Measurements from ENCODE around the gene DISC1. TPM values are rescaled to one million over a fixed set of nuclear protein-coding genes. Genes with fewer than 3 reads are reported as not detected.

The DISC1 gene
- total RNA-seq, 1 donor from 2014 or later: 12.5 TPM

GRCh38 chr1:231925864-231926263 is 299.3 kb downstream of the DISC1 start:
- Histone ChIP-seq H3K4me3 (ENCODE audit: low read length in 3 of 3) (no peak overlapping the region), H3K27me3 (ENCODE audit: control insufficient read depth in 3 of 3, insufficient read depth in 3 of 3, low read length in 3 of 3) (no peaks in the 10 kb centered on the region), H3K4me1 (ENCODE audit: control insufficient read depth in 3 of 3, insufficient read depth in 3 of 3, low read length in 3 of 3) (peaks cover 5 to 24% (median 10%) of the 10 kb centered on the region in 3 donors), H3K9ac (ENCODE audit: low read depth in 1 of 3, low read length in 3 of 3) (no peak overlapping the region), H3K36me3 (ENCODE audit: control insufficient read depth in 3 of 3, insufficient read depth in 3 of 3, low read length in 3 of 3) (no peaks in the 10 kb centered on the region), H3K27ac (ENCODE audit: low read depth, low read length) (no peak overlapping the region), H3K9me3 (ENCODE audit: control insufficient read depth in 3 of 3, low read length in 3 of 3) (no peaks in the 10 kb centered on the region)

- H3K4me1 ChIP-seq (ENCODE audit: control insufficient read depth in 3 of 3, insufficient read depth in 3 of 3, low read length in 3 of 3): peaks cover 5 to 24% (median 10%) of the 10 kb centered on the region in 3 donors
- H3K27ac ChIP-seq (ENCODE audit: low read depth, low read length): no peak overlapping the region
Observed at GRCh38 chr1:231926340-231926739, 299.8 kb downstream of the DISC1 start.

GRCh38 chr1:231926933-231927332 is 300.3 kb downstream of the DISC1 start:
- Histone ChIP-seq H3K27ac (ENCODE audit: low read depth, low read length) (no peak overlapping the region), H3K9ac (ENCODE audit: low read depth in 1 of 3, low read length in 3 of 3) (no peak overlapping the region), H3K4me3 (ENCODE audit: low read length in 3 of 3) (no peak overlapping the region), H3K4me1 (ENCODE audit: control insufficient read depth in 3 of 3, insufficient read depth in 3 of 3, low read length in 3 of 3) (peaks cover 5 to 24% (median 10%) of the 10 kb centered on the region in 3 donors), H3K36me3 (ENCODE audit: control insufficient read depth in 3 of 3, insufficient read depth in 3 of 3, low read length in 3 of 3) (no peaks in the 10 kb centered on the region), H3K27me3 (ENCODE audit: control insufficient read depth in 3 of 3, insufficient read depth in 3 of 3, low read length in 3 of 3) (no peaks in the 10 kb centered on the region), H3K9me3 (ENCODE audit: control insufficient read depth in 3 of 3, low read length in 3 of 3) (peaks cover 0 to 2% (median 1%) of the 10 kb centered on the region in 3 donors)

More at GRCh38 chr1:231926340-231926739, 299.8 kb downstream of the DISC1 start:
- H3K4me3 ChIP-seq (ENCODE audit: low read length in 3 of 3): no peak overlapping the region
- H3K9ac ChIP-seq (ENCODE audit: low read depth in 1 of 3, low read length in 3 of 3): no peak overlapping the region
- no peaks in the 10 kb centered on the region for H3K36me3 ChIP-seq (ENCODE audit: control insufficient read depth in 3 of 3, insufficient read depth in 3 of 3, low read length in 3 of 3)
- no peaks in the 10 kb centered on the region for H3K9me3 ChIP-seq (ENCODE audit: control insufficient read depth in 3 of 3, low read length in 3 of 3)
- no peaks in the 10 kb centered on the region for H3K27me3 ChIP-seq (ENCODE audit: control insufficient read depth in 3 of 3, insufficient read depth in 3 of 3, low read length in 3 of 3)

- Histone ChIP-seq H3K36me3 (ENCODE audit: control insufficient read depth in 3 of 3, insufficient read depth in 3 of 3, low read length in 3 of 3) (no peaks in the 10 kb centered on the region), H3K27ac (ENCODE audit: low read depth, low read length) (no peak overlapping the region), H3K9ac (ENCODE audit: low read depth in 1 of 3, low read length in 3 of 3) (no peak overlapping the region), H3K27me3 (ENCODE audit: control insufficient read depth in 3 of 3, insufficient read depth in 3 of 3, low read length in 3 of 3) (no peaks in the 10 kb centered on the region), H3K4me3 (ENCODE audit: low read length in 3 of 3) (no peak overlapping the region), H3K9me3 (ENCODE audit: control insufficient read depth in 3 of 3, low read length in 3 of 3) (peaks cover 0 to 4% (median 3%) of the 10 kb centered on the region in 3 donors), H3K4me1 (ENCODE audit: control insufficient read depth in 3 of 3, insufficient read depth in 3 of 3, low read length in 3 of 3) (peaks cover 5 to 24% (median 10%) of the 10 kb centered on the region in 3 donors)
Observed at GRCh38 chr1:231927431-231927830, 300.8 kb downstream of the DISC1 start.

DNA sequence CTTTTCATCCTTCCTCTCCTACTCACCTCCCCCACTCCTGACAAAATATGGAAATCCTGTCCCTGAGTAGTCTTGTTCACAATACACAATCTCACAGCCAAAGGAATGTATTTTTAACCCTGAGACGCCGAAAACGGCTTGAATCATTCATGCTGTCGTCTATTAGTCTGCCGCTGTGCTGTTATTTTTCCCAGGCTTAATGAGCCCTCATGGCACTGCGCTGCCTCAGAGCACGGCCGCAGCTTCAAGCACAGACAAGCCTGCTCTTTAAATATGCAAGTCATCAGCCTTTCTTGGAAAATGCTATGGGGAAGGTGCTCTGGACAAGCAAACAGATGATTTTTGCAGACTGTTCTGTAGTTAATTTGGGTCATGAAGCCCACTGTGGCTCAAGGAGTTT is 302.7 kb downstream of the DISC1 start:
- Histone ChIP-seq H3K27me3 (ENCODE audit: control insufficient read depth in 3 of 3, insufficient read depth in 3 of 3, low read length in 3 of 3) (no peaks in the 10 kb centered on the region), H3K9me3 (ENCODE audit: control insufficient read depth in 3 of 3, low read length in 3 of 3) (peaks cover 0 to 5% (median 3%) of the 10 kb centered on the region in 3 donors), H3K27ac (ENCODE audit: low read depth, low read length) (no peak overlapping the region), H3K36me3 (ENCODE audit: control insufficient read depth in 3 of 3, insufficient read depth in 3 of 3, low read length in 3 of 3) (no peaks in the 10 kb centered on the region), H3K9ac (ENCODE audit: low read depth in 1 of 3, low read length in 3 of 3) (no peak overlapping the region), H3K4me3 (ENCODE audit: low read length in 3 of 3) (no peak overlapping the region), H3K4me1 (ENCODE audit: control insufficient read depth in 3 of 3, insufficient read depth in 3 of 3, low read length in 3 of 3) (peaks cover 7 to 24% (median 12%) of the 10 kb centered on the region in 3 donors)

DNA sequence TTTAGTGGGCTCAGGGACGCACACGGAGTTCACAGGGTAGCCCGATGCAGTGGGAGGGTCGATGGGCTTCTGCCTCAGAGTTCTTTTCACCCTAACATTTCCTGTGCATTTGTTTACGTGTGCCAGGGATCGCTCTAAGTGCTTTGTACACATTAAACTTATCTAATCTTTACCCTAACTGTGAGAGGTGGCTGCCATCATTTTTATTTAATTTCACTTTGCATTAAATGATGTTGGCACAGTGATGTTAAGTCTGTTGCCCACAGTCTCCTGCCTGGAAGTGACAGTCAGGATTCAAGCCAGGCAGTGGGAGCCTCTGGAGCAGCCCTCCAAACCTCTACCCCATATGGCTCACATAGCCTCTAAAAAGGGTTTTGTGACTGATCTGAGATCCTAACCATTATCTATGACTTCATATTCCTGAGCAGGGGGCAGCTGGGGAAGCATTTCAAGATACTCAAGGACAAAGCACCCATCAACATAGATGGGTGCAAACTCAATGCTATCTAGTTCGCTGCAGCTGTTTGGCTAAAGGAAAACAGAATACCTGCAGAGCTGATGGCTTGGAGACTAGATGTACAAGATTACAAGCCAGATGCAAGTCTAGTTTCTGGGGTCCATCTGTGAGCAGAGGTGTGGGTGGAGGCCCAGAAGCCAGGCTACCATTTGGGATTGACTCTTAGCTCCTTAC is 303.8 kb downstream of the DISC1 start:
- Histone ChIP-seq H3K4me1 (ENCODE audit: control insufficient read depth in 3 of 3, insufficient read depth in 3 of 3, low read length in 3 of 3) (peaks cover 11 to 30% (median 16%) of the 10 kb centered on the region in 3 donors), H3K4me3 (ENCODE audit: low read length in 3 of 3) (no peak overlapping the region), H3K27me3 (ENCODE audit: control insufficient read depth in 3 of 3, insufficient read depth in 3 of 3, low read length in 3 of 3) (no peaks in the 10 kb centered on the region), H3K36me3 (ENCODE audit: control insufficient read depth in 3 of 3, insufficient read depth in 3 of 3, low read length in 3 of 3) (no peaks in the 10 kb centered on the region), H3K27ac (ENCODE audit: low read depth, low read length) (no peak overlapping the region), H3K9ac (ENCODE audit: low read depth in 1 of 3, low read length in 3 of 3) (no peak overlapping the region), H3K9me3 (ENCODE audit: control insufficient read depth in 3 of 3, low read length in 3 of 3) (peaks cover 0 to 5% (median 3%) of the 10 kb centered on the region in 3 donors)

- no peak overlapping the region for H3K4me3 ChIP-seq (ENCODE audit: low read length in 3 of 3)
- no peak overlapping the region for H3K27ac ChIP-seq (ENCODE audit: low read depth, low read length)
- H3K9me3 ChIP-seq (ENCODE audit: control insufficient read depth in 3 of 3, low read length in 3 of 3): peaks cover 0 to 5% (median 3%) of the 10 kb centered on the region in 3 donors
- H3K36me3 ChIP-seq (ENCODE audit: control insufficient read depth in 3 of 3, insufficient read depth in 3 of 3, low read length in 3 of 3): no peaks in the 10 kb centered on the region
- peaks cover 14 to 35% (median 16%) of the 10 kb centered on the region in 3 donors for H3K4me1 ChIP-seq (ENCODE audit: control insufficient read depth in 3 of 3, insufficient read depth in 3 of 3, low read length in 3 of 3)
- H3K27me3 ChIP-seq (ENCODE audit: control insufficient read depth in 3 of 3, insufficient read depth in 3 of 3, low read length in 3 of 3): no peaks in the 10 kb centered on the region
- H3K9ac ChIP-seq (ENCODE audit: low read depth in 1 of 3, low read length in 3 of 3): no peak overlapping the region
Observed at GRCh38 chr1:231931146-231931545, 304.6 kb downstream of the DISC1 start.

DNA sequence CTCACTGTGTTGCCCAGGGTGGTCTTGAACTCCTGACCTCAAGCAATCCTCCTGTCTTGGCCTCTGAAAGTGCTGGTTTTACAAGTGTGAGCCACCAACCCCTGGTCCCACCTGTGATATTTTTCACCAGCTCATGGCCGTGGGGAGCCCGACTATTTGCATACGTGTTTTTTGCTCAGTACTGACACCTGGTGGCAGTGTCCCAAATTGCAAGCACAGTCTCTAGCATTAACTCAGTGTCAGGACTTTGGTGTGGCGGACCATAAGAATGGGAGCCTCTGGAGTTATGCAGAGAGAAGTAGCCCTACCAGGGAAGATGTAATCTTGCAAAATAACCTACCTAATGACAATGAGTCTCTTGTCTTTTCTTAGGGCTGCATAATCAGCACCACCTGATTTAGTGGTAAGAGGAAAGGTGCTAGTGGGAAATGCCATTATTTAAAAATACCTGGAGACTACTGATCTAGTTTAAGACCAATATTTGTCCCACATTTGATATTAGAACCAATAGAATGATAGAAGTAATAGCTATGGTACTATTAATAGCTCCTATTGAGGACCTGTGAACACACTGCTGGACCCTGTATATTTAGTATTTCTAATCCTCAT is 305.4 kb downstream of the DISC1 start:
- H3K9ac ChIP-seq (ENCODE audit: low read depth in 1 of 3, low read length in 3 of 3): no peak overlapping the region
- no peak overlapping the region for H3K4me3 ChIP-seq (ENCODE audit: low read length in 3 of 3)
- no peaks in the 10 kb centered on the region for H3K36me3 ChIP-seq (ENCODE audit: control insufficient read depth in 3 of 3, insufficient read depth in 3 of 3, low read length in 3 of 3)
- no peak overlapping the region for H3K27ac ChIP-seq (ENCODE audit: low read depth, low read length)
- H3K27me3 ChIP-seq (ENCODE audit: control insufficient read depth in 3 of 3, insufficient read depth in 3 of 3, low read length in 3 of 3): no peaks in the 10 kb centered on the region
- H3K4me1 ChIP-seq (ENCODE audit: control insufficient read depth in 3 of 3, insufficient read depth in 3 of 3, low read length in 3 of 3): peaks cover 14 to 32% (median 16%) of the 10 kb centered on the region in 3 donors
- H3K9me3 ChIP-seq (ENCODE audit: control insufficient read depth in 3 of 3, low read length in 3 of 3): peaks cover 0 to 5% (median 3%) of the 10 kb centered on the region in 3 donors

- Histone ChIP-seq H3K4me3 (ENCODE audit: low read length in 3 of 3) (no peak overlapping the region), H3K9me3 (ENCODE audit: control insufficient read depth in 3 of 3, low read length in 3 of 3) (peaks cover 0 to 5% (median 3%) of the 10 kb centered on the region in 3 donors), H3K27ac (ENCODE audit: low read depth, low read length) (no peak overlapping the region), H3K36me3 (ENCODE audit: control insufficient read depth in 3 of 3, insufficient read depth in 3 of 3, low read length in 3 of 3) (no peaks in the 10 kb centered on the region), H3K27me3 (ENCODE audit: control insufficient read depth in 3 of 3, insufficient read depth in 3 of 3, low read length in 3 of 3) (no peaks in the 10 kb centered on the region), H3K9ac (ENCODE audit: low read depth in 1 of 3, low read length in 3 of 3) (no peak overlapping the region), H3K4me1 (ENCODE audit: control insufficient read depth in 3 of 3, insufficient read depth in 3 of 3, low read length in 3 of 3) (peaks cover 18 to 31% (median 19%) of the 10 kb centered on the region in 3 donors)
Observed at GRCh38 chr1:231933711-231934626, 307.4 kb downstream of the DISC1 start.
